Fibroblast of villous mesenchyme (primary cell): ENCODE data around the gene NPFFR2. TPM values are rescaled to one million over a fixed set of nuclear protein-coding genes. Genes with fewer than 3 reads are reported as not detected.

ENCODE experiments used
- DNase-seq: peaks from one replicate; pipeline ENCODE4 v3.0.0-alpha.2; 2010; ENCODE audit warnings: low read depth
- H3K4me3 ChIP-seq: 2 replicates; pipeline ENCODE4 v1.5.1; 2011; ENCODE audit warnings: low read depth, mild to moderate bottlenecking, low read length
- total RNA-seq: library from RNA; depleted of rRNA; stranded (reverse); fragments of >200 nt; gene quantifications from 2 replicates; pipeline ENCODE4 v1.2.3, GENCODE V29; 2012
- TF ChIP-seq, protein P1 (sequence below): IDR thresholded peaks from 2 replicates; pipeline ENCODE4 v1.5.1; 2012; ENCODE audit warnings: low read depth, mild to moderate bottlenecking, low read length; ENCODE audit not compliant: insufficient read depth

Gene NPFFR2
- total RNA-seq, 1 donor, result 0.86 TPM

GRCh38 chr4:72016011-72016410 lies 15.8 kb upstream of the NPFFR2 start:
- no peak overlapping the region for H3K4me3 ChIP-seq
- DNase-seq, result no peak
- TF ChIP-seq, protein P1, sequence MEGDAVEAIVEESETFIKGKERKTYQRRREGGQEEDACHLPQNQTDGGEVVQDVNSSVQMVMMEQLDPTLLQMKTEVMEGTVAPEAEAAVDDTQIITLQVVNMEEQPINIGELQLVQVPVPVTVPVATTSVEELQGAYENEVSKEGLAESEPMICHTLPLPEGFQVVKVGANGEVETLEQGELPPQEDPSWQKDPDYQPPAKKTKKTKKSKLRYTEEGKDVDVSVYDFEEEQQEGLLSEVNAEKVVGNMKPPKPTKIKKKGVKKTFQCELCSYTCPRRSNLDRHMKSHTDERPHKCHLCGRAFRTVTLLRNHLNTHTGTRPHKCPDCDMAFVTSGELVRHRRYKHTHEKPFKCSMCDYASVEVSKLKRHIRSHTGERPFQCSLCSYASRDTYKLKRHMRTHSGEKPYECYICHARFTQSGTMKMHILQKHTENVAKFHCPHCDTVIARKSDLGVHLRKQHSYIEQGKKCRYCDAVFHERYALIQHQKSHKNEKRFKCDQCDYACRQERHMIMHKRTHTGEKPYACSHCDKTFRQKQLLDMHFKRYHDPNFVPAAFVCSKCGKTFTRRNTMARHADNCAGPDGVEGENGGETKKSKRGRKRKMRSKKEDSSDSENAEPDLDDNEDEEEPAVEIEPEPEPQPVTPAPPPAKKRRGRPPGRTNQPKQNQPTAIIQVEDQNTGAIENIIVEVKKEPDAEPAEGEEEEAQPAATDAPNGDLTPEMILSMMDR, result no peak

GRCh38 chr4:72019688-72020087 lies 12.1 kb upstream of the NPFFR2 start:
- no peak for DNase-seq
- no peak overlapping the region for H3K4me3 ChIP-seq
- TF ChIP-seq, protein P1, result no peak

DNA sequence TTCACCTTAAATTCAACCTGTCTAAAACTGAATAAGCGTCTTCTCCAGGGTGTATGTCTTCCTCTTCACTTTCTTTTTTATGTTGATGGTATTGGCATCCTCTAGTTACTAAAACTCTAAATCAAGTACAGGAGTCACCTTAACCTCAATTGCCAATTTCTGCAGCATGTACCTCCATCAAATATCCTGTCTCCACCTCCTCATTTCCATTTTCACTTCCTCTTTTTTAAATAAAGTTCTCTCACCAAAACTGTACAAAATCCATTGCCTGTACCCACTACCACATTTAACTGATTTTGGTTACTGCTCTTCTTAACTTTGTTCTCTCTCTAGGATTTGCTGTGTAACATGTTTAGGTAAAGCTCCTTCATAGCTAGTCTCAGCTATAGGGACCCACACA lies 9.2 kb upstream of the NPFFR2 start:
- DNase-seq, result no peak
- H3K4me3 ChIP-seq, result no peak overlapping the region
- TF ChIP-seq, protein P1, result no peak

GRCh38 chr4:72055566-72055965 lies 23.8 kb downstream of the NPFFR2 start:
- no peak overlapping the region for H3K4me3 ChIP-seq
- TF ChIP-seq, protein P1, result no peak
- no peak for DNase-seq

DNA sequence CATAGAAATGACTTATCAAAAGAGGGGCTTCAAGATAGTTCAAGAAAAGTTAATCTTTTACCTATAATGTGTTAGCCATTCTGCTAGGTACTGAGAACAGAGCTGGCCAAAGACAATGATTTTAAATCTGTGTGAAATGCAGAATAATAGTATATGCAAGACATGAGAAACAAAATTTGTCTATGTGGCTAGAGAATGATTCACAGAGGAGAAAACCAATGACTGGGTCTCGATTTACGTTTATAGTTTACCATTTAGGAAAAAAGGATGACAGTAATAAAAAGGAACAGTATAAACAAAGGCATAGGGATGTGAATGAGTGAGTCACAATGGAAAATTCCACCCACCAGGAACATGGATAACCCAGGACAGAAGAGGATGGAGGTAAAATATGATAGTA lies 31.9 kb downstream of the NPFFR2 start:
- TF ChIP-seq, protein P1, result no peak
- peak; percentile 20 for DNase-seq
- H3K4me3 ChIP-seq, result no peak overlapping the region

GRCh38 chr4:72067051-72067450 lies 35.3 kb downstream of the NPFFR2 start:
- H3K4me3 ChIP-seq, result no peak overlapping the region
- DNase-seq, result no peak
- TF ChIP-seq, protein P1, result no peak

GRCh38 chr4:72073816-72074215 lies 42.0 kb downstream of the NPFFR2 start:
- no peak overlapping the region for H3K4me3 ChIP-seq
- TF ChIP-seq, protein P1, result no peak

More at GRCh38 chr4:72073816-72074215, 42.0 kb downstream of the NPFFR2 start:
- DNase-seq, result no peak
